Dedifferentiated amniotic fluid mesenchymal stem cell (primary cell): ENCODE measurements around the gene CANT1.
"Not testable (repeated sequence)": the region's sequence is repeated elsewhere in the genome, so short reads cannot be mapped to it uniquely, and the experiment has no call there.

Experiments used
- DNase-seq: peaks from one replicate; pipeline ENCODE4 v3.0.0-alpha.2; 2016; ENCODE audit errors: extremely low spot score

The CANT1 gene

GRCh38 chr17:79043191-79043930 is 33.8 kb upstream of the CANT1 start:
- no peak for DNase-seq

GRCh38 chr17:79042421-79043190 is 33.0 kb upstream of the CANT1 start:
- no peak for DNase-seq

- DNase-seq = no peak
These were observed 32.3 kb upstream of the CANT1 start for GRCh38 chr17:79041723-79042420.

DNA sequence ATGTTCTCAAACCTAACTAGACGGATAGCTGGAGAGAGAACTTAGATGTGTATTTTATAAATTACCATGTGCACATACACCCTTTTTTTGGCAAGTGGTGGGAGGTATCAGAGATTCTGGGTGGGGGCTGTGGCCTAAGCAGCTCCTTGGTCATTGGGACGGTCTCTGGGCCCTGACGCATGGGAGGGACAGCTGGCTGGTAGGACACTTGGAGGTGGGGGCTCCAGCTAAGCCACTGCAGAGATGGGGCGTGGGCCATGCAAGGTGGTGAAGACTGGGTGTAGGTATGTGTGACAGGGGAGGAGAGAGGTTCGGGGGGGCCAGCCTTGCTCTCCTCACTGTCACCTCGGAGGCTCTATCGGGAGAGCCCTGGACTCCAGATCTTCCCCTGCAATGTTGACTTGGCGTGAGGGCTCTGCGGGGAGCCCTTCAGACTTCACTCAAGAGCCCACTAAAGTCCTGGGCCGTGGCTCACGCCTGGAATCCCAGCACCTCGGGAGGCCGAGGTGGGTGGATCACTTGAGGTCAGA is 31.5 kb upstream of the CANT1 start:
- DNase-seq = no peak

GRCh38 chr17:79039886-79040285 is 30.3 kb upstream of the CANT1 start:
- DNase-seq = no peak

DNA sequence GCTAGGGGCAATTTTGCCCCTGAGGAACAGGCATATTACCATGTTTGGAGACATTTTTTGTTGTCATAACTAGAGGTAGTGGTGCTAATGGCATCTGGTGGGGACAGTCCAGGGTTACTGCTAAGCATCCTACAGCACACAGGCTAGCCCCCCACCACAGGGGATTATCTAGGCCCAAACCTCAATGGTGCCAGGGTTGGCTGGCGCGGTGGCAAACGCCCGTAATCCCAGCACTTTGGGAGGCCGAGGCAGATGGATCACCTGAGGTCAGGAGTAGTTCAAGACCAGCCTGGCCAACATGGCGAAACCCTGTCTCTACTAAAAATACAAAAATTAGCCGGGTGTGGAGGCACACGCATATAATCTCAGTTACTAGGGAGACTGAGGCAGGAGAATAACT is 29.6 kb upstream of the CANT1 start:
- no peak for DNase-seq

- peak; percentile 51 for DNase-seq
These were observed 29.1 kb upstream of the CANT1 start for GRCh38 chr17:79038545-79039135.

DNA sequence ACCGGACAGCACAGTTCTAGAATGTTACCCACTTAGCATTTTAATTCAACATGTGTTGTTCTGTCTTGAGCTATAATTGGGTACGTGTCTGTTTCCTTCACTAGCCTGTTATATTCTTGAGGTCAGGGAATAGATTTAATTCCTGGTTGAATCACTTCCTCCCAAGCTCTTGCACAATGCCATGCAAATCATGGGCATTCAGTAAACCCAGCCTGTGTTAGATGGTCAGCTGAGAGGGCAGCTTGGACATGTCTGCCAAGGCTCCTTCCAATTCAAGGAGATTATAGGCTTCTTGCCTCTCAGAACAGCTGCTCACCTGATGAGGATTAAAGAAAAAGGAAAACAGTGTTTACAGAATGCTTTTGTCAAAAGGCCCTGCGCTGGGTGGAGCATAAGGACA is 27.0 kb upstream of the CANT1 start:
- DNase-seq = peak; percentile 90

- DNase-seq = no peak
These were observed 26.6 kb upstream of the CANT1 start for GRCh38 chr17:79036181-79036580.

GRCh38 chr17:79035686-79036085 is 26.1 kb upstream of the CANT1 start:
- DNase-seq = no peak

DNA sequence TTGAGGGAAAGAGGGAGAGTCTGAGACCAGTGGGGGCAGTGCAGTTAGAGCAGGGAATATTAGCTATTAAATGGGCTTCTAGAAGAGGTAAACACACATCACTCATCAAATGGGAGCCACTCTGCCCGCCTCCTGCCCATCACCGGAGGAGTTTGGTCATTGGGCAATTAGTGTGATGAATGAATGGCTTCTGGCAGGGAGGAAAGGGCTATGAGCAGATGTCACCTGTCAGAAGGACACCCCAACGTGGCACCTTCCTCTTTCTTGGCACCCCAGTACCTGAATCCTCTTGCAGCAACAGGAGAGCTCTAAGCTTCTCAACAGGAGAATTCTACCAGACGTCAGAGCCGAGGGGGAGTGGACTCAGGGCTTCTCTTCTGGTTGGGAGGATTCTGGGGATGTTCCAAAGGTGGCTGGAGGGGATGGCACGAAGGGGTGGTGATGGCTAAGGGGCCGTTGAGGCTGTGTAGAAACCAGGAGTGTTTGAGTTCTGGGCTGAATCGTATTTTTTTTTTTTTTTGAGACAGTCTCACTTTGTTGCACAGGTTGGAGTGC is 25.4 kb upstream of the CANT1 start:
- DNase-seq = no peak

DNA sequence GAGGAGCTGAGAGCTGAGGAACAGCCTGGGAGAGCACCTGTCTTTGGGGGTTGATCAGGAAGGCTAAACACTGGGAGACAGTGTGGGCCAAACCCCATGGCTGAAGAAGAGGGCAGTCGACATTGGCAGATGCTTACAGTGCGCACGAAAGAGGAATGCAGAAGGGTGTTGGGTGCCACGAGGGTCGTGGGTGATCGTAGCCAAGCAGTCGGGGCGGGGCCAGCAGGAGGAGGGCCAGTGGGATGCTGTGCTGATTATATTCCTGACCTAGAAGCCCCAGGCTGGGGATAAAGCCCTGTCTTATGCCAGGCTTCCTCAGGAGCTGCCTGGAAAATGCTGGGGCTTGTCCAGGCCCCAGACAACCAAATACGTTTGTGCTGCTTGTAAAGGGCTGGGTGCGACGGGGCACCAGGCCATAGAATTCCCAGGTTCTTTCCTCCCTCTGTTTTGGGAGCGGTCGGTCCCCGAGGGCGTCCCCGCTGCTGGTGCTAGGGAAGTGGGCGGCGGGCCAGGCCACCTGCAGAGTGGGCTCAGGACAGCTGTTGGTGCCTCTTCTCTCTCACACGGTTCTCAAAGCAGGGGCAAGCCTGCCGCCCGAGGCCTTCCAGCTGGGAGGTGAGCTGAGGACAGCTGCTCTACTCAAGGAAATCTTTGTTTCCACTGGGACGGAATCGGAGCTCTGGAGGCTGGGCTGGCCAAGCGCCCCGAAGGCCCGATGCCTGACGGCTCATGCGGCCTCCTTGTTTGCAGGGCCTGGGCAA is 24.4 kb upstream of the CANT1 start:
- DNase-seq = no peak

- DNase-seq = no peak
These were observed 23.6 kb upstream of the CANT1 start for GRCh38 chr17:79033046-79033616.

DNA sequence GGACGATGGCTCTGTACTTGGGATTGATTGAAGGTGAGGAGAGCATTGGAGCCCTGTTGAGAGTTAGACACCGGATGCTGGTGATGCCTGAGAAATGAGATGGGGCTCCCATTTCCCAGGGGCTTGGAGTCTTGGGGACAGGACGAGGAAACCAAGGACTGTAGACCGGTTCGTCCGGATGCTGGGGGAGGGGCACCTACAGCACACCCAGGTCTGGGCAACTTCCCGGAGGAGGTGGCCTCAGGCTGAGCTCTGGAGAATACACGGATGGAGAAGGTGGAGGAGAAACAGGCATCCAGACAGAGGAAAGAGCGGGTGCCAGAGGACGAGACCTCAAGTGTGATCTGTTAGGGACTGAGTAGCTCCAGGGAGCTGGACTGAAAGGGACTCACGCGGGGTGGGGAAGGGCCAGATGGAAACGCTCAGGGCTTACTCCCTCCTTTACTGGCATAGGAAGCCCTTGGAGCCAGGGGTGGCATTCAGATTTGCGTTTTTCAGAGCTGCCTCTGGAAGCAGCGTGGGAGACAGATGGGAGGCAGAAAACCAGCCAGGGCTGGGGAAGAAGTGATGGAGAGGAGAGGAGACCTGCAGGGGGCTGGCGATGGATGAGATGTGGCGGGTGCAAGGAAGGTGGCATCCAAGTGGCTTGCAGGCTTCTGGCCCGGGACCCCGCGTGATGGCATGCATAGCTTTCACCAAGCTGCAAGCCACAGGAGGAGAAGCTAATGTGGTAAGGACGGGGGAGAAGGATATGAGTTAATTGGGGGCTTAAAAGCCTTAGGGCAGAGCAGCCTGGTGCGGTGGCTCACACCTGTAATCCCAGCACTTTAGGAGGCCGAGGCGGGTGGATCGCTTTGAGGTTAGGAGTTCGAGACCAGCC is 22.7 kb upstream of the CANT1 start:
- no peak for DNase-seq

DNA sequence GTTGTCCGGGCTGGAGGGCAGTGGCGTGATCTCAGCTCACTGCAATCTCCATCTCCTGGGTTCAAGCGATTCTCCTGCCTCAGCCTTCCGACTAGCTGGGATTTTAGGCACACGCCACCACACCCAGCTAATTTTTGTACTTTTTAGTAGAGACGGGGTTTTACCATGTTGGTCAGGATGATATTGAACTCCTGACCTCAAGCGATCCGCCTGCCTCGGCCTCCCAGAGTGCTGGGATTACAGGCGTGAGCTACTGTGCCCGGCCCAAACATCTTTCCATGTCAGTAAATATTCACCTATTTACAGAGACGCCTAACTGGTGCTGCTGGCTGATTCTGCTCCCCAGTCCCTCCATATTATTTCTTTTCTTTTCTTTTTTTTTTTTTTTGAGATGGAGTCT is 21.1 kb upstream of the CANT1 start:
- DNase-seq = not testable (repeated sequence)

GRCh38 chr17:79029327-79030009 is 19.9 kb upstream of the CANT1 start:
- no peak for DNase-seq

DNA sequence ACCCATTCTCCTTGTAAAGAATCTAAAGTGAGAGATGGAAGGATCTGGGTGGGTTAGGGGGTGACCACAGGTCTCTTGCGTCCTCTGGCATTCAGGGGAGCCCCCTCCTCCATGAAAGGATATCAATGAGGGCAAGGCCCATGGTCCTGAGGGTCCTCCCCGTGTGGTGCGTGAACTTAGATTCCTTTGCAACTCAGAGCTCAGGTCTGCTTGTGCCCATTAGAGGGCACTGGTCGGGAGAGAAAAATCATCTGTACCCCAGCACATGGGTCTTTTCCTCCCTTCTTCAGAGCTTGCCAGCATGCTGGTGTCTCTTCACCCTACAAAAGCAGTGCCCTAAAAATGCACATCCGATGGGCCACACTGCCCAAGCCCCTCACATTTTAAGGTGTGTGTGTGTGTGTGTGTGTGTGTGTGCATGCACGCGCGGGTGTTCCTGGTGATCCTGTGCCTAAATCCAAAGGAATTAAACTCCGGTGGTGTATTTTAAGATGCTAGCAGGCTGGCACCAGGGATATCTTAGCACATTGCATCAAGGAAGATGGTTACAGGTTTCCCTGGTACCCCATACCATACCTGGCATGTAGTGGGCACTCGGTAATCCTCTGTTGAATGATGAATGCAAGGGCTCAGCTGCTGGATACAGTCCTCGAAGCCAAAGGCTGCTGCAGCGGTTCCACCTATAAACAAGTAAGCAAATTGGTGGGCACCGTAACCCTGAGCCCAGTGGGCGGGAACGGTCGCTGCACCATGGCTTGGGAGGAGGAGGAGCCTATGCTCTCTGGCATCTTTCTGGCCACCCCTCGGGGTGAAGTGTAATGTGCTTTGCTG is 19.1 kb upstream of the CANT1 start:
- DNase-seq = no peak

GRCh38 chr17:79027925-79028491 is 18.4 kb upstream of the CANT1 start:
- DNase-seq = no peak
